Mesodermal cell (in vitro differentiated cells): ENCODE data around the gene SEC14L3.

ENCODE experiments used
- H3K27ac ChIP-seq: 2 replicates; pipeline ENCODE4 v1.7.0; 2013; ENCODE audit warnings: mild to moderate bottlenecking, low read depth, low read length, moderate library complexity; ENCODE audit not compliant: severe bottlenecking
- H3K36me3 ChIP-seq: 2 replicates; pipeline ENCODE4 v1.7.1; 2013; ENCODE audit warnings: mild to moderate bottlenecking, low read length, moderate library complexity; ENCODE audit not compliant: control insufficient read depth, insufficient read depth
- H3K4me1 ChIP-seq: one replicate; pipeline ENCODE4 v1.7.1; 2013; ENCODE audit warnings: mild to moderate bottlenecking, low read length; ENCODE audit not compliant: insufficient read depth, control insufficient read depth, poor library complexity, severe bottlenecking
- H3K4me3 ChIP-seq: 2 replicates; pipeline ENCODE4 v1.7.0; 2013; ENCODE audit warnings: low read length, control low read depth, mild to moderate bottlenecking; ENCODE audit not compliant: insufficient read depth, poor library complexity, severe bottlenecking; ENCODE audit errors: extremely low read depth
- H3K9me3 ChIP-seq: 2 replicates; pipeline ENCODE4 v1.7.1; 2013; ENCODE audit warnings: mild to moderate bottlenecking, low read length, moderate library complexity; ENCODE audit not compliant: control insufficient read depth
- WGBS, 2 experiments: methylation state at CpG; one replicate each; pipeline ENCODE4 v1.1.5; 2013; ENCODE audit warnings: missing lambda C conversion rate in 2 of 2; ENCODE audit not compliant: insufficient coverage in 2 of 2; 5-methylcytosine and 5-hydroxymethylcytosine counted together

The SEC14L3 gene

DNA sequence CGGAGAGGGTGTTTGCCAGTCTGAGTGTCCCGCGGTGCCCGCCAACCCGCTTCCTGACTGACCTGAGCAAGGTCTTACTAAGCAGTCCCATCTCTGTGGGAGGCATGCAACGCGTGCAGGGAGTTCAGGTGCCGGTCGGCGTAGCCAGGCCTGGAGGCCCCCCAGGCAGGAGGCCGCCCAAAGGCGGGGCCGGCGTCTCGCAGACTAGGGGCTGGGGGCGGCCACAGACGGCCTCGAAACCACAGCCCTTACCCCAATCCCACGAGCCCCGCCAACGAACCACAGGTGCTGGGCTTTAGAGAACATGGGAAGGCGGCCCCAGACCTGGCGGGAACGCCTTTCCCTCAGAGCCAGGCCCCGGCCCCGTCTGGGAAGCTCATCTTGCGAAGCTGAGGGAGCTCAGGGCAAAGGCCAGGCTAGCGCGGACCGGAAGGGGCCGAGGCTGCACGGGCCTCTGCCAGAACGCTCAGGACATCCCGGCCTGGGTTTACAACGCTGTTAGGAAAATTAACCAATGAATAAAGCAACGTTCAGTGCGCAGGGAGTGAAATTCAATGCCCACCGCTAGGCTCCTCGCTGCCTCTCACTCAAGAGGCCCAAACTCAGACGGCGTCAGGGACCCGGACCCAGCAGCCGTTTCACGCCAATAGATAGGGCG is 48.4 kb downstream of the SEC14L3 start:
- peaks cover 32% of the 10 kb centered on the region for H3K4me1 ChIP-seq
- H3K4me3 ChIP-seq = peak overlapping the region; percentile 61
- H3K9me3 ChIP-seq = no peaks in the 10 kb centered on the region
- H3K36me3 ChIP-seq = peaks cover 26% of the 10 kb centered on the region
- peak overlapping the region; percentile 95 for H3K27ac ChIP-seq
- 0 to 1% methylated on average over 26 to 41 of the region's 45 CpGs for WGBS, 2 experiments

- Histone ChIP-seq H3K36me3 (peaks cover 29% of the 10 kb centered on the region), H3K9me3 (no peaks in the 10 kb centered on the region), H3K4me1 (peaks cover 32% of the 10 kb centered on the region), H3K27ac (peak overlapping the region; percentile 95), H3K4me3 (peak overlapping the region; percentile 61)
- 29 to 35% methylated on average over 13 to 15 of the region's 18 CpGs for WGBS, 2 experiments
These were observed 49.1 kb downstream of the SEC14L3 start for GRCh38 chr22:30422481-30423300.

DNA sequence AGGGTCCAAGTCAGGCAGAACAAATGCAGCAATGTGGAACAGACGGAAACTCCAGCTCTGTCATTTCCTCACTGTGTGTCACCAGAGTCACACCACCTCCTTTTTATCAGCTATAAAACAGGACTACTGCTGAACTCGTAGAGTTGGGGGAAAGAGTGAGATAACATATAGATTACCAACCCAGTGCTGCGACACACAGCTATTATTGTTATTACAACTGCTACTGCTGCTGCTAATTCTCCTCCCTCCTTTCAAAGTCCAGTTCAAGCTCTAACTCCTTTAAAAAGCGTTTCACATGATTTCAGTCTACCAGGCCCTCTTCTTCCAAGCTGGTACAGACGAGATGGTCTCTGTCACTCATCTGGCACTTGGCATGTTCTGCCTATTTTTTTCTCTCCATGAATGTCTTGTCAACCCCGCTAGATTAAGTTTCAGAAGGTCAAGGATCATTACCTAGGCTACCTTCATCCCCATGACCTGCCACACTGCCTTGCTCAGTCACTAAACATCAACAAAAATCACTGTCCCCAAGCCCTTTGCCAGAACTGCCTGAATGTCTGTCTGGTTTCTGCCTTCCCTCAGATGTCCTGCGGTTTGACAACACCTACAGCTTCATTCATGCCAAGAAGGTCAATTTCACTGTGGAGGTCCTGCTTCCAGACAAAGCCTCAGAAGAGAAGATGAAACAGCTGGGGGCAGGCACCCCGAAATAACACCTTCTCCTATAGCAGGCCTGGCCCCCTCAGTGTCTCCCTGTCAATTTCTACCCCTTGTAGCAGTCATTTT is 49.9 kb downstream of the SEC14L3 start:
- peak overlapping the region; percentile 95 for H3K27ac ChIP-seq
- WGBS, 2 experiments = 74% methylated on average over 6 of the region's 8 CpGs
- H3K9me3 ChIP-seq = no peaks in the 10 kb centered on the region
- H3K4me1 ChIP-seq = peaks cover 32% of the 10 kb centered on the region
- peak overlapping the region; percentile 61 for H3K4me3 ChIP-seq
- H3K36me3 ChIP-seq = peaks cover 27% of the 10 kb centered on the region

DNA sequence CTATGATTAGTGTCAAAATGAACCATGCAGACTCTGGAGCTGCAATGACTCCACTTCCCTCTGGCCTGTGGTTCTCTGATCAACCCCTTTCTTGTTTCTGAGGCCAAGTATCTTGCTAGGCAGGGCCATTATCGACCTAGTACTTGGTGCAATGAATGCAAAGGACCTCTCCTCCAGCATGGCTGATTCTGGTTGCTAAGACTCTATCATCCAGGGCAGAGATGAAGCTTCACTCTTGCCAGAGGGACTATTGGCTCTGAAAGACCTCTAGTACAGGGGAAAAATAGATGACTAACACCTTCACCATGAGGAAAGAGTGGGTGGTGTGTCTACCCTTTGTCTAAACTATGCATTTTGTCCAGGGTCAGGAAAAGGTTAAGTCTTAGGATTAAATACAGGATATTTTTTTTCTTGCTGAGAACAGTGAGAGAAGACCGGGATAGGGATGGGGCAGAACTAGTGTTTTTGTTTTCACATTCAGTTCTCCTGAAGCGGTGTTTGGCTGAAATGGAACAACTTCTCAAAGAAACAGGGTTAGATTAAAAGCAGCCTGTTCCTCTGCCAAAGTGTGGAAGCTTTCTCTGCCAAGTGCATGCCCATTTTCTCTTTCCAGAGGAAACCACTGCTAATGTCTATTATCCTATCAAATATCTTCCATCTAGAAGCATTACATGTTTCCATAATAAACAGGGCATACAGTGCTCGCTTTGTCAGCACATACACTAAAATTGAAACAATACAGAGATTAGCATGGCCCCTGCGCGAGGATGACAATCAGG is 51.3 kb downstream of the SEC14L3 start:
- Histone ChIP-seq H3K4me3 (no peak overlapping the region), H3K4me1 (peaks cover 32% of the 10 kb centered on the region), H3K9me3 (no peaks in the 10 kb centered on the region), H3K27ac (peak overlapping the region; percentile 95), H3K36me3 (peaks cover 40% of the 10 kb centered on the region)
- whole genome bisulfite sequencing, 2 experiments = 82 to 91% methylated on average over 4 of the region's 6 CpGs

DNA sequence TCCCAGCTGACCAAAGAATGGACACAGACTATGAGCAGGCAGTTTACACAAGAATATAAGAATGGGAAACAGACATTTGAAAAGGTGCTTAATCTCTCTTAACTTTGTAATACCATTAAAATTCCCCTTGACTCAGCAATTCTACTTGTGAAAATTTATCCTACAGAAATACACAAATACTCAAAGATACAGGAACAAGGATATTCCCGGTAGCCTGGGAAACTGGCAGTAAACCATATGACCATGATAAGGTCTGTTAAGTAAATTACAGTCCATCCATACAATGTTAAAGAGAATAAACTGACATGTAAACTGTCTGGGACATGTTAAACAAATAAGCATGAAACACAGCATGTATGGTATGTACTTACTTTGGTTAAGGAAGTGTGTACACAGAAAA is 55.0 kb downstream of the SEC14L3 start:
- WGBS, 2 experiments = no CpG with 5 or more reads among the region's 1 CpG
- no peak overlapping the region for H3K27ac ChIP-seq
- peaks cover 73% of the 10 kb centered on the region for H3K36me3 ChIP-seq
- H3K4me1 ChIP-seq = peaks cover 20% of the 10 kb centered on the region
- H3K9me3 ChIP-seq = no peaks in the 10 kb centered on the region
- H3K4me3 ChIP-seq = no peak overlapping the region

DNA sequence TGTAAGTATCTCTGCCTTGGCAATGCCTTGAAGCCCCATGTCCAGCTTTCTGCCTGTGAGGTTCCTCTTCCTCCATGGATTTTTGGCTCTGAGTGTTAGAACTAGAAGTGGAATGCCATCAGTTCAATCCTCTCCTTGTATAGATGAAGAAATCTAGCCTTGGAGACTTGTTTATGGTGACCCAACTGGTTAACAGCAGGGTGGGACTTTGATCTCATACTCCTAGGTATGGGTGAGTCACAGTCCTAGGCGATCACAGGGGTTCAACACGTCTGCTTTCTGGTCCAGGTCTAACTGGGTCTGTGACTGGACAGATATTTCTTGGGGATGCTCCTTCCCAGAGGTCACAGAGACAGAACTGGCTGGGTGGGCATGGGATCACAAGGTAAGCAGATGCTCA is 55.4 kb downstream of the SEC14L3 start:
- peaks cover 76% of the 10 kb centered on the region for H3K36me3 ChIP-seq
- H3K27ac ChIP-seq = no peak overlapping the region
- no peaks in the 10 kb centered on the region for H3K9me3 ChIP-seq
- no peak overlapping the region for H3K4me3 ChIP-seq
- 94% methylated on average over 2 of the region's 2 CpGs; no CpG with 5 or more reads in 1 of the 2 experiments for WGBS, 2 experiments
- peaks cover 17% of the 10 kb centered on the region for H3K4me1 ChIP-seq

- no peaks in the 10 kb centered on the region for H3K9me3 ChIP-seq
- H3K4me1 ChIP-seq = peaks cover 4% of the 10 kb centered on the region
- H3K27ac ChIP-seq = no peak overlapping the region
- 96 to 97% methylated on average over 3 to 4 of the region's 4 CpGs for WGBS, 2 experiments
- peaks cover 90% of the 10 kb centered on the region for H3K36me3 ChIP-seq
- H3K4me3 ChIP-seq = no peak overlapping the region
These were observed 57.2 kb downstream of the SEC14L3 start for GRCh38 chr22:30414525-30415047.

DNA sequence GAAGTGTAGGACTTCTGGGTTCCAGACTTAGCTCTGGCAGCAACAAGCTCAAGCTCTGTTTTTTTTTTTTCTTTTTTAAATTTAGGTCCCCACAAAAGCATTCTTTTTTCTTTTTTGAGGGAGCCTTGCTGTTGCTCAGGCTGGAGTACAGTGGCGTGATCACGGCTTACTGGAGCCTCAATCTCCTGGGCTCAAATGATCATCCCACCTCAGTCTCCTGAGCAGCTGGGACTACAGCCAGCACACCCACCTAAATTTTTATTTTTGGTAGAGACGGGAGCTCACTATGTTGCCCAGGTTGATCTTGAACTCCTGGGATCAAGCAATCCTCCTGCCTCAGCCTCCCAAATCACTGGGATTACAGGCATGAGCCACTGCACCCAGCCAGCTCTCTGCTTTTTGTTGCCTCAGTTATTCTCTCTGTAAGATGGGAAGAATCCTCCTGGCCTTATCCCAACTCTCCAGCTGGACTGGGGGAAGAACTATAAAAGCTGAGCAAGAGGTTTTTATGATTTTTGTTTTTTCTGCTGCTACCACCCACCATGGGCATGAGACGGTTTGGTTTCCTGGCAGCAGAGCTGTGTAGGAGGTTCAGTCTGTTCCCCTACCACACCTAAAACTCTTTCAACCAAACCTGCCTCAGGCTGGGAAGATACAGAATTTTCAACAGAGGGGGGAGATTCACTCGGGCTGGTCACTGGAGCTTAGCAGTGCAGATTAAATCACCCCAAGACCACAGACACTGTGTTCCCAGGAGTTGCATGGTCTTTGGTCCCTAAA is 57.9 kb downstream of the SEC14L3 start:
- Histone ChIP-seq H3K4me3 (no peak overlapping the region), H3K4me1 (peaks cover 11% of the 10 kb centered on the region), H3K27ac (no peak overlapping the region), H3K9me3 (no peaks in the 10 kb centered on the region), H3K36me3 (peaks cover 84% of the 10 kb centered on the region)
- 95 to 100% methylated on average over 1 to 4 of the region's 5 CpGs for WGBS, 2 experiments

- 91 to 93% methylated on average over 4 of the region's 4 CpGs for WGBS, 2 experiments
- Histone ChIP-seq H3K27ac (no peak overlapping the region), H3K9me3 (no peaks in the 10 kb centered on the region), H3K4me1 (peaks cover 11% of the 10 kb centered on the region), H3K36me3 (peaks cover 81% of the 10 kb centered on the region), H3K4me3 (no peak overlapping the region)
These were observed 58.8 kb downstream of the SEC14L3 start for GRCh38 chr22:30413001-30413400.
